ENCODE data around the gene ASAP3. TPM values are rescaled to one million over a fixed set of nuclear protein-coding genes. Genes with fewer than 3 reads are reported as not detected.

The ASAP3 gene
- total RNA-seq, 2 donors from 2014 or later, result 28.2 to 50.4 TPM

- no peak for ATAC-seq (ENCODE audit: insufficient number of reproducible peaks, low FRiP score, low read depth)
Measured at GRCh38 chr1:23425193-23425494, 58.8 kb downstream of the ASAP3 start.

GRCh38 chr1:23424293-23425192, 59.4 kb downstream of the ASAP3 start, which contains the start of gene TCEA3:
Gene TCEA3 (minus strand): TSS chr1:23424748. CDS start chr1:23424633, 115 bp downstream.
- ATAC-seq (ENCODE audit: insufficient number of reproducible peaks, low FRiP score, low read depth), result no peak
- Histone ChIP-seq H3K27me3 (replicated peaks; ENCODE audit: insufficient read depth) (no peaks in the 10 kb centered on the region), H3K27ac (peak within 1 kb of the TSS; percentile 81 to 84), H3K36me3 (peaks cover 3% of the 10 kb centered on the region), H3K4me1 (ENCODE audit: control insufficient read depth in 1 of 2, low read depth in 2 of 2) (peaks cover 24 to 34% of the 10 kb centered on the region in 2 donors), H3K9me3 (no peaks in the 10 kb centered on the region), H3K4me3 (peak within 1 kb of the TSS; percentile 94)
- no peak for TF ChIP-seq CTCF (IDR thresholded peaks at IDR 0.05)
- no peak for DNase-seq (ENCODE audit: low spot score)

More at GRCh38 chr1:23425193-23425494, 58.8 kb downstream of the ASAP3 start:
- TF ChIP-seq CTCF (IDR thresholded peaks at IDR 0.05), result no peak
- Histone ChIP-seq H3K27ac (peak overlapping the region; percentile 81 to 84), H3K27me3 (replicated peaks; ENCODE audit: insufficient read depth) (no peaks in the 10 kb centered on the region), H3K4me1 (ENCODE audit: control insufficient read depth in 1 of 2, low read depth in 2 of 2) (peaks cover 24 to 34% of the 10 kb centered on the region in 2 donors), H3K4me3 (peak overlapping the region; percentile 94), H3K9me3 (no peaks in the 10 kb centered on the region), H3K36me3 (peaks cover 6% of the 10 kb centered on the region)
- DNase-seq (ENCODE audit: low spot score), result no peak

- TF ChIP-seq CTCF (IDR thresholded peaks at IDR 0.05), result no peak
- Histone ChIP-seq H3K36me3 (no peaks in the 10 kb centered on the region), H3K27ac (peak overlapping the region; percentile 81 to 84), H3K9me3 (no peaks in the 10 kb centered on the region), H3K4me3 (peak overlapping the region; percentile 94), H3K27me3 (replicated peaks; ENCODE audit: insufficient read depth) (no peaks in the 10 kb centered on the region), H3K4me1 (ENCODE audit: control insufficient read depth in 1 of 2, low read depth in 2 of 2) (peaks cover 24 to 34% of the 10 kb centered on the region in 2 donors)
- ATAC-seq (ENCODE audit: insufficient number of reproducible peaks, low FRiP score, low read depth) (no peak), DNase-seq (ENCODE audit: low spot score) (no peak)
Measured at GRCh38 chr1:23423415-23424292, 60.3 kb downstream of the ASAP3 start.

GRCh38 chr1:23422941-23423340, 61.0 kb downstream of the ASAP3 start:
- ATAC-seq (ENCODE audit: insufficient number of reproducible peaks, low FRiP score, low read depth), result no peak
- peaks cover 24 to 34% of the 10 kb centered on the region in 2 donors for H3K4me1 ChIP-seq (ENCODE audit: control insufficient read depth in 1 of 2, low read depth in 2 of 2)
- H3K4me3 ChIP-seq, result peak overlapping the region; percentile 94
- H3K36me3 ChIP-seq, result no peaks in the 10 kb centered on the region
- no peaks in the 10 kb centered on the region for H3K27me3 ChIP-seq (replicated peaks; ENCODE audit: insufficient read depth)
- no peaks in the 10 kb centered on the region for H3K9me3 ChIP-seq
- peak overlapping the region; percentile 81 to 84 for H3K27ac ChIP-seq
- TF ChIP-seq CTCF (IDR thresholded peaks at IDR 0.05), result no peak
- no peak for DNase-seq (ENCODE audit: low spot score)

Data from thoracic aorta (tissue), 2 donors.